GM21390 (cell line): ENCODE measurements around the gene BICD2.

Experiments
- ATAC-seq: cut with Tn5 transposase; IDR thresholded peaks from one replicate; pipeline ENCODE4 v1.9.1; 2021; ENCODE audit not compliant: unreplicated experiment

The BICD2 gene

DNA sequence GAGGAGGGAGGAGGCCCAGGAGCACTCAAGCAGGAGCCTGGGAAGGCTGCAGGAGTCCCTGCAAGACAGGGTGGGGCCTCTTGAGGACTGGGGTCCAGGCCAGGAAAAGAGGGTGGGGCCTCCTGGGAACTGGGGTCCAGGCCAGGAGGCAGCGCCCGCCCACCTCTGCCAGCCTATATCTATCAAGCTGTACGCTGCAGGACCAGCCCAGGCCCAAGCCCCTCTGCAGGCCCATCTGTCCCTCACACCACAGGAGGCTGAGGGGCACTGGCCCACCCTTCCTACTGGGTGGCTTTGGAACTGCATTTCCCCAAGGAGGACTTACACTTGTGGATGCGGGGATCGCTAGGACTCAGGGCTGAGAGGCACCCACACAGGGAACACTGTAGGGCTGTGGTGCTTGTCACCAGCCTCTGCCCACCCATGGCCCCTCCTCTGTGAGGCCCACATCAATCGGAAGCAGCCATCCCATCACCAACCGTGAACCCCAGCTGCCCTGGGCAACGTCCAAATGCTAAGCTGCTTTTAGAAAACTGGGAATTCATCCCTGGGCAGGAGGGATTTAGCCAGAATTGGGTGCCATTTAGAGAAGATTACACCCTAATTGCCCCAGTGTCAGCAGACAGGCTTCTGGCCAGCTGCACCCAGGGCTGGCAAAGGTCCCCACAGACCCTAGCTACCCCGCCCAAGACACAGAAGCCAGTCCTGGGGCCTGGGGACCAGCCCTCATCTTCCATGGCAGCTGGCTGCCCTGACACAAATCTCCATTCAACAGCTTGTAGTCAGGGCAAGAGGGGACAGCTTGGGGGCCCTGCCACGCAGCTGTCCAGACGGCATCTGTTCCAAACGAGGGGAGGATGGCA, 15.3 kb downstream of the BICD2 start:
- no peak for ATAC-seq

DNA sequence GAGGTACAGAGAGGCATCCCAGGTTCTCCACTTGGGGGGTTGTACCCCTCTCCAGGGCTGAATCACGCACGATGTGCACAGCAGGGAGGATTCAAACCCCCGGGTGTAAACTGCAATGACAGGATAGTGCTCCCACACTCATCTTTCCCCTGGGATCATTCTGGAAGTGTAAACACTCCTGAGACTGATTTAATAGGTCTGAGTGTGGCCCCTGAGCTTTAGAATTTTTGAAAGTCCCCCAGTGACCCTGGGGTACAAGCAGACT, 16.5 kb downstream of the BICD2 start:
- ATAC-seq: no peak

DNA sequence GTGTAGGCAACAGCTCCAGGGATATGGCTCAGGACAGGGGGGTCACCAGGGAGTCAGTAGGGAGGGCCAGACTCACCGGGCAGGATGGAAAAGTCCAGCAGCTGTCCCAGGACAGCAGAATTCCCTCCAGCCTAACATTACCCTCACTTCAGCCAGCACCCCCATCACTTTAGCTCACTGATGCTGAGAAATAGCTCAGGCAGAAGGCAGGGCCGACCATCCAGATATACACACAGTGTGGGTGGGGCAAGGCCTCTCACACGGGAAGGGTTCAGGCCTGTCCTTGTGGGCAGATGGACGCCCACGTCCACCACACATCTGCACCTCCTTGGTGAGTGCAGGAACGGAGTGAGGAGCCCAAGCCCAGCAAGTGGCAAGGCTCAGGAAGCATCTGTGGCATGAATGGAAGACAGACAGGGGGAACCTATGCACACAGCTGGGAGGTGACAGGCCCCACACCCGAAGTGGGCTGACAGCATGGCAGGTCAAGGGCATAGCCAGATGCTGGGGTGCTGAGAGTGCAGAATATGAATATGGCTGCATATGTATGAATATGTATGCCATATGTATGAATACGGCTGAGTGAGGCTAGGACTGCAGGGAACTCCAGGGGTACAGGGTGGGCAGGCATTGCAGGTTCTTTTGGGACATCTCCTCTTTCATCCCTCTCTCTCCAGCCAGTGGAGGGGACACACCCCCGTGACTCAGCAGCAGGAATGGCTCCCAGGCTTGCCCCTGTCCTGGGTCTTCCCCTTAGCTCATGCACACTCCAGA, 17.0 kb downstream of the BICD2 start:
- no peak for ATAC-seq

DNA sequence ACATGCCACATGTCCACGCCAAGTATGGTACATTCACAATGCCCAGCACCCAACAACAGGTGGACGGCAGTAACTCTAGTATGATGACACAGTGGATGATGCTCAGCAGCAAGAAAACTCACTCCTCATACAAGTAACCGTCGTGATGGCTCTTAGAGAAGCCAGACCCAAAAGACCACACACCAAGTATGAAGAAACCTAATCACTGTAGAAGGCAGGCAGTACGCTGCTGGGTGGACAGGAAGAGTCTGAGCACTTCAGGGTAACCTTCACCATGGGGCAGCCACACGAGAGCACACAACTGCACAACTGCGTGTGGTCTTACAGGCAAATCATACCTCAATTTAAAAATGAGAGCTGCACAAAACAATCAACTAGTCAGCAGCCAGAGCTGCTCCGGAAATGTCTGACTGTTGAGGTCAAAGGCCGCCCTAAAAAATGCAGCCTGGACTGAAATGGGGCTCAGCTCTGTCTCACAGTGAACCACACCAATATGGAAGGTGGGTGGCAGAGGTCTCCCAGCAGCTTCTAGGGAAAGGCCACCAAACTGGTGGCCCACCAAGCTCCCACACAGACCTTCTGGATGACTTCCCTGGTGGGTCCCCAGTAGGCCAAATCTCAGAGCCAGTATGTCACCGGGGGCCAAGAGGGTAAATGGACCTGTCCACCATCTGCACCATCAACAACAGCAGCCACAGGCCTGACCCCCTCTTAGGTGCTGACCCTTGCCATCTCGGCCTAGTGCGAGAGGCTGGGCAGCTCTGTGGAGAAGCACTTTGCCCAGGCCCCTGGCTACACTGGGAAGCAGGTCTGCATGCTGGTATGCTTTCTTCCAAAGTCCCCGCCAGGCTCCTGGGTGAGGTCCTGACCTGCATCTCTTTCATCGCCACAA, 17.8 kb downstream of the BICD2 start:
- no peak for ATAC-seq

DNA sequence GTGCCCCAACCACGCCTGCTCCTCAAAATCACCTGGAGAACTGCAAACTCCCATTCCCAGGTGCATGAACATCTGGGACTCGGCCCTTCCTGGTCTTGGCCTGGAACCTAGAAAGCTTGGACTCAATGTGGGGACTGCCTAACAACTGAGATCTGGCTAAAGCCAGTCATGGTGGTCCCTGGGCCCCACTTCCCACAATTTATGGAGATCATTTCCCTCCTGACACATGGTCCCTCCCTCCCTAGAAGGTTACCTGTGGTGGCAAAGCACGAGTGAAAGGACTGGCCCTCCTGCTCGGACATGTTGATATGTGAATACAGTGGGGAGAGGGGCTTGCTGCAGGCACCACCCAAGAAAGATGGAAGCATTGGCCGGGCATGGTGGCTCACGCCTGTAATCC, 18.8 kb downstream of the BICD2 start:
- no peak for ATAC-seq

DNA sequence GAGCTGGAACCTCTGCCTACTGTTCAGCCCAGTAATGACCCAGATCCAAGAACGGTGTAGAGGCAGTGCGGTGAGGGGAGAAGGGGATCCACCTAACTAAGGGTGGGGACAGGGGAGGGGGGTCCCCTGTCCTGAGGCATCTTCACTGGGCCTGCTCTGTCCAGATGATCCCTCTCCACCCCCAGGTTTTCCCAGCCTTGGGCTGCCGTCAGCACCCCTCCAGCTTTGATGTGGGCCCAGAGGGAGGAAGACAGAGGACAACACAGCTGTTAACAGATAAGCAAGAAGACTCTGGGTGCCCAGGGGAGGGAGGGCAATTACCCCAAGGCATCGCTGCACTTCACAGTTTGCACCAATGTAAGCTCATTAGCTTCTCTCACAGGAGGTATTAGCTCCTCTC, 19.3 kb downstream of the BICD2 start:
- ATAC-seq: no peak

DNA sequence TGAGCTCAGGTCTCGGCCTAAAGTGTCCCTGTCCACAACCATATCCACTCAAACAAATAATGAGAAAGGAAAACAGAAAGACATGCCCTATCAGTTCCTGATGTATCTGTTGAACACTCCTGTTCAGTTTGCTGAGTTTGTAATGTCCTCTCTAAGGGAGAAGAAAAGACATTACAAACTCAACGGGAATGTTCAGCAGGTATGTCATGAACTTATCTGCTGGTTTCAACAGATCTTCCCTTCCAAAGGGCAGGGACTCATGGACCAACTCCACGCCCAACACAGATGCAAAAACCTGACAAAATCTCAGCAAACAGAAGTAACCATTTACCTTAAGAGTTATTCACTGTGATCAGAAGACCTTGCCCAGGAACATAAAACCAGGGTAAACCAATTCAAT, 23.7 kb downstream of the BICD2 start:
- ATAC-seq: no peak

DNA sequence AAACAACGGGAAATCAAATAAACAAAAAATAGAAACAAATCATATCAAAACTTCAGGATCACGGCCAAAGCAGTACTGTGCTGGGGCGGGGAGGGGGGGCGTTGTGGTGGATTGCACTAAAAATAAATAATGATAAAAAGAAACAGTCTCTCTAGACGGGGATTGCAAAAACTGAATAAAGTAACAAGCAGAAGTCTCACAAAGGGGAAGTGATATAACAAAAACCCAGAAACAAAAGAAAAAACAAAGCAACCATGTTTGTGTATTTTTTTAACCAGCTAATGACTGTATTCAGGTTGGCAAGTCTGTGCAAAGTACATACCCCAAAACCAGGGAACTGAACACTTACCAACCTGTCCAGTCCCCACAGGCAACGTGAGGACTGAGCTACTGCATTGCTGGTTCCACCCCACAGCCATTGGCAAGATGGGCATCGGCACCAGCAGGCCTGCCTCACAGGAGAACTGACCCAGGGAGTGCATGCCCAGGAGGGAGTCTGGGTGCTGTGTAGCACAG, 24.1 kb downstream of the BICD2 start:
- no peak for ATAC-seq

DNA sequence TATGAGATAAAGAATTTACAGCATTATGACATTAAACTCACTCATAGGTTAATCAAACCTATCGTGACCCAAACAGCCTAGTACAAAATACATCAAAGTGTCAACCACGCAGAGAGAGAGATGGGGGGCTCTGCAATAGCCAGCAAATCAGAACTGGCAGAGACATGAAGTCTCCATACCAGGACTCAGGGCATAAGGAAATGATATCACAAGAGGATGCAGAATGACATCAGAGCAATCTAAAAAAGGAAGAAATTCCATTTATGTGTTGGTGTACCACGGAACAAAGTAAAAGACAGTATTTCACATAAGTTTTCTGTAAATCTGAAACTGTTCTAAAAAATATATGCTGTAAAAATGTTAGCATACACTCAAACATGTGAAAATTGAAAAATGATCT, 24.6 kb downstream of the BICD2 start:
- ATAC-seq: no peak

DNA sequence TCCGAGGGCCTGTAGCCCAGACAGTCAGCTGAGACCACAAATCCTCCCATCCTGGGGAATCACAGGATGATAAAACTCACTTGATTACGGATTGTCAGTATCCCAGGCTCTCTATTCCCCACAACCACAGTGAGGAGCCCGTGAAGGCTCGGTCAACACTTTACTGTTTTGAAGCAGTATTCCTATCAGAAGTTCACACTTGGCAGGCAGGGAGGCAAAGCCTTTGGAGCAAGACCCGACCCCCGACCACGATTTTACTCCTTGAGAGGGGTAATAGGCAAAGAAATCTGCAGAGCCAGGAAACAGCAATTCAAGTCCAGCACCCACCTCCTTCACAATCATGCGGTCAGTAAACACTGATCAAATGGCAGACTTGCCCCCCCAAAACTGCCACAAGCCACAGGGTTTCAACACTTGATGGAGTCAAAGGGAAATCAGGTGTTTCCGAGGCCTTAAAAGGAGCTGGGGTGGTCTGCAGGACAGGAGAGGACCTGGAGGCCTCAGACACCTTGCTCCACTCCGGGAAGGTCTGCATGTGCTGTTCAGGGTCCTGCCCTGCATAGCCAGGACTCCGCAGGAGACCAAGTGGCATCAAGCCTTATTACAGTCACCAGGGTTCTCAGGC, 25.2 kb downstream of the BICD2 start:
- no peak for ATAC-seq

DNA sequence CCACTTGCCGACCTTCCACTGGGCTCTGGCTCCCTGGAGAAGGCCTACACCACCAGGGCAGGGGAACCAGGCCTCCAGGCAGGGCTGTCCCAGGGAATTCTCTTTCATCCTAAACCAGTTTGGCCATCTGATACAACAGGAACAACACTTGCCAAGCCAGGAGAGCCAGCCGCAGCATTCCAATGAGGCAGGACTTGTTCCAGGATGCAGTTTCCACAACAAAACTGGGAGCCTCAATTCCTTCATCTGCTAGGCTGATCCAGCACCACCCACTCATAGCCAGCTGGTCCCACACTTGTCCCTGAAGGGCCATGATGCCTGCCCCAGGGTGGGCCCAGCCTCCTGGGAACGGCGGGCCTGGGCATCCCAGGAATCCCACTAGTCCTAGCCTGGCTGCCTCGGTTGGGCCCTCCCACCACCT, 26.0 kb downstream of the BICD2 start:
- no peak for ATAC-seq

DNA sequence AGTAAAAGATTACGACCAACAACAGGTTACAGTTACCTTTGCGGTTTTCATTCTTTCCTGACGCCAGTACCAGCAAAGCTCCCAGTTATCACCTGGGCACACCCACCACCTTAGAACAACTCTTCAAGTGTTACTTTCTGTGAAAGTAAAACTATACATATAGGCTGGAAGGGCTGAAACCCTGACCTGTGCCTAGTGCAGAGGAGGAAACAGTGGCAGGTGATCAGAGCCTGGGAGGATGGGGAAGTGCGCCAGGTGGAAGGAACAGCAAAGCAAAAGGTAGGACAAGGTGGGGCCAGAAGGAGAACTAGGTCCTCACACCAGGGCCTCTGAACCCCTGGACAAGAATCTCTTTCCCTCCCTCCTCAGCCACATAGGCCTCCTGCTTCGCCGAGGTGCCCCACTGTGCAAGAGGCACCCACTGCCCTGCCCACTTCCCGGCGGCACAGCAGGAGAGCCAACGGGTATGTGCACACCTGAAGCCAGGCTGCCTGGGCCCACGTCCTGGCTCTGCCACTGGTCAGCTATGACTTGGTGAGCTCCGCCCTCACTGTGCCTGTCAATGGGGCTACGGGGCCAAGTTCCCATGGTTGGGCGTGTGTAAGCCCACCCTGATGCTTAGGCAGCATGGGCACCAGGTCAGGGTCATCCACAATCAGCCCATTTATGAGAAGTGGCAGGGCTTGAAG, 26.9 kb downstream of the BICD2 start:
- no peak for ATAC-seq

DNA sequence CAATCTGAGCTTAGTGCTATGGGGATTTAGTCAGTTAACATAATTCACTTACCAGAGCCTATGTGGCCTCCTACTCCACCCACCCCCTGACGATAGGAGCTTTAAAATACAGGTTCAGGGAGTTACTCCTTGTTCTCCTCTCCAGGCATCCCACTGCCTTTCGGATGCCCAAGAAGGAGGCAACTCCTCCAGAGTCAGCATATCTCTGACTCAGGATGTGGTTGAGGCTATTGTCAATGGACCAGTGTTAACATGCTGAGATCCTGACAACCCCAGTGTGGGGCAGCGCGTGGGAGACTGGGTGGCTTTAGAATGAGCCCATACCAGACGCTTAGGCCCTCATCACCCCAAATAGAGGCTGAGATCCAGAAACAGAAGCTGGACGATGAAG, 27.4 kb downstream of the BICD2 start:
- ATAC-seq: no peak

DNA sequence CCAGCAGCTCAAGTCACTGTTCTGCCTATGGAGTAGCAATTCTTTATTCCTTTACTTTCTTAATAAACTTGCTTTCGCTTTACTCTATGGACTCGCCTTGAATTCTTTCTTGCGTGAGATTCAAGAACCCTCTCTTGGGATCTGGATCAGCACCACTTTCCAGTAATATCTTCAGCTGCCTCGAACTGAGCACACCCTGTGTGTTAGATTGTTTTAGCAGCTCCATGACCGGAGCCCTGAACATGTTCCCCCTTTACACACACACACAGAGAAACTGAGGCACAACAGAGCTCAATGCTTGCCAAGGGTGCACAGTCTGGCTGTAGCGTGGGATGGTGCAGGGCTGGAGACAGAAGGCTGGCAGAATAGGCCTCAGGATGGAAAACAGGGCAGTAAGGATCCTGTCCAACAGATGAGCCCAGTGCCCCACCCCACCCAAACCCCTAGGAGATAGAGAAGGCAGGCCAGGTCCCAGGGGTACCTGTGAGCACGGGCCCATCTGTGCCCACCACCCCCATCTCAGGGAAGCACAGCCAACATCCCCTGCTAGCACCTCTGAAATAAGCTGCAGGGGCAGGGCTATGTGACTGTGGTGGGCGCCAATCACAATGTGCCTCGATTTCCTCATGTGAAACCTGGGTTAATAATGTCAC, 27.9 kb downstream of the BICD2 start:
- ATAC-seq: no peak

DNA sequence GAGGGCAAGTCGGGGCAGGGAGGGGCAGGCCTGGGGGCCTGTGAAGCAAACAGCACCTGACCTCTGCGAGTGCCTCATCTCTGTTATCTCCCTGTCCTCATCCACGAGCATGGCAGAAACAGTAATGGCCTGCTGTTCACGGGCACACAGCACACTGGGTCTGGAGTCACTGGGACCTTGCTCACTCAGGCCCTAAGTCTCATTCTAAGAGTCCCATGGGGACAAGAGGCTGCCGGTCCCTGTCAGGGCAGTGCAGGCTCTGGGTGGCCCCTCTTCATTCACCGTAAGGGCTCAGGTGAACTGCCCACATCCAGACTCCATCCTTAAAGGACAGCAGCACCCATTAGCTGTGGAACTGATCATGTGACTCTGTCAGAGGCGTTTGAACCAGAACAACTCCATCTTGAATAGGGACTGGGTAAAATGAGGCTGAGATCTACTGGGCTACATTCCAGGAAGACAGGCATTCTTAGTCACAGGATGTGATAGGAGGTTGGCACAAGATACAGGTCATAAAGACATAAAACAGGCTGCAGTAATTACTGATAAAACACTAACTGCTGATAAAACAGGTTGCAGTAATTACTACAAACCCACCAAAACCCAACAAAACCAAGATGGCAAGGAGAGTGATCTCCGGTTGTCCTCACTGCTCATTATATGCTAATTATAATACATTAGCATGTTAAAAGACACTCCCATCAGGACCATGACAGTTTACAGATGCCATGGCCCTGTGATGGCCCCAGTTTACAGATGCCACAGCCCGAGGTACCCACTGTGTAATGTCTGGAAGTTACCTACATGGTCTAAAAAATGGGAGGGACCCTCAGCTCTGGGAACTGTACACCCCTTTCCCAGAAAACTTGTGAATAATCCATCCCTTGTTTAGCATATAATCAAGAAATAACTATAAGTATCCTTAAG, 28.7 kb downstream of the BICD2 start:
- no peak for ATAC-seq

DNA sequence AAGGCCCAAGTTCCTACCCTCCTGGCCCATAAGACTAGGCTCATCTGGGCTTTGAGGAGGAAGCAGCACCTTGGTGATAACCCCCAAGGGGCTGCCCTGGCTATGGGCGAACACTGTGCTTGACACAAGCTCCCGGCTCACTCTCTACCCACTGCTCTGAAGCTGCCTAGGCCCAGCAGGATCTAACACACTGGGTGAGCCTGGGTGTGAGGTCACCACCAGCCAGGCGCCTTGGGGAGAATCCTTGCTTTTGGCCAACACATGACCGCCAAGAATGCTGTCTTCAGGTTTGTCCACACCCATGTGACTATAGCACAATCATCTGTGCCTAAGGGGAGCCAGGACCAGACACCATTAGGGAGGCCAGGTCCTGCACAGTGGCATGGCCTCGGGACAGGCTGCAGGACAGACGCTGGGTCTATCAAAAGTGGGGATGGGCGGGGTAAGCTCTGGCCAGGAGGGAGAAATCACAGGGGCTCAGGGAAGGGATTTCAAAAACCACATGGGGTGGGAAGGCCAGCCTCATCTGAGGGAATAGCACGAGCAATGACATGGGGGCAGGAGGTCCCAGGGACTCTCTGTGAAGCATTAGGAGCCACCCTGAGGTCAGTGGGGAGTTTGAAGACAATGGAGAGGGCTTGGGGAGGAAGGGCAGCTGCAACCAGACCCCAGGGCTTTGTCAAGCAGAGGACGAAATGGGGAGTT, 29.6 kb downstream of the BICD2 start:
- no peak for ATAC-seq

DNA sequence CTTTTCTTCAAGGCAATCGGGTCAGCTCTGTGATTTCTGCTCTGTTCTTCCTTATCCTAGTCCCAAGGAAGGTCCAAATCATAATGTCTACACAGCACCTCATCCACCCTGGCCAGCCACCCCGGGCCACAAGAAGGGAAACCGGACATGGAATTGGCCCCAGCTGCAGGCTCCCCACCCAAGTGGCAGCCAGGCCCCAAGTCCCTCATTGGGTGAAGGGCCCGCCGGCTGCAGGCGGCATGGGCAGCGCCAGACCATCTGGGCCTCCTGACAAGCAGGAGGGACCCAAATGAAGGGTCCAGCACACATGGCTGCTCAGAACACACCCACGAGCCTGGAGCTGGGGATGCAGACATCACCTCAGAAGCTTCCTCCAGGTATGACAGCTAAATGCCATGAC, 33.7 kb downstream of the BICD2 start:
- ATAC-seq: no peak

DNA sequence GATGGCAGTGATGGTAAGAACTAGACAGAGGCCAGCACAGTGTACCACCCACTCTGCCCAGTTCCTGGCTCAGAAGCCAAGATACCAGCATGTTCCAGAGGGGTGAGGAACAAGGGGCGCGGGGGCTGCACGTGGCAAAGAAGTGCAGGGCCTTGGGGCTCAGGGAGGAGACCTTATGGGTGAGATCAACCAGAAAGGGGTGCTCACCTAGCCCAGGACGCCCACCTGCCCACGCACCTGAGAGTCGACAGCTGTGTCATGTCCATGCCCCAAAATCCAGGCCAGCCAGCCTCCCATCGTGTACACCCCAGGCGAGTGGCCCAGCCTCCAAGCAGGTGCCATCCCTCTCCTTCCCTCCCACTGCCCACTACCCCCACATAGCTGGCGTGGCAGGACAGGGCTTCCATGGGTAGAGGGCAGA, 34.9 kb downstream of the BICD2 start:
- ATAC-seq: no peak
